BE2C (cell line): ENCODE data around the gene DHRS7B. TPM values are rescaled to one million over a fixed set of nuclear protein-coding genes. Genes with fewer than 3 reads are reported as not detected.
"Not testable (repeated sequence)": the region's sequence is repeated elsewhere in the genome, so short reads cannot be mapped to it uniquely, and the experiment has no call there.

ENCODE experiments used
- DNase-seq: peaks from one replicate; pipeline ENCODE4 v3.0.0-alpha.2; 2020
- H3K27me3 ChIP-seq: fragments of 250-450 bp; sonication (Bioruptor Pico); 2 replicates; pipeline ENCODE4 v1.5.1; 2020; ENCODE audit warnings: mild to moderate bottlenecking
- H3K36me3 ChIP-seq: fragments of 250-450 bp; sonication (Bioruptor Pico); 2 replicates; pipeline ENCODE4 v1.5.1; 2020; ENCODE audit warnings: mild to moderate bottlenecking
- H3K4me1 ChIP-seq: fragments of 250-450 bp; sonication (Bioruptor Pico); 2 replicates; pipeline ENCODE4 v1.5.1; 2020
- H3K4me3 ChIP-seq: 2 replicates; pipeline ENCODE4 v1.5.1; 2011; ENCODE audit warnings: low read depth, low read length
- H3K9me3 ChIP-seq: fragments of 250-450 bp; sonication (Bioruptor Pico); 2 replicates; pipeline ENCODE4 v1.5.1; 2020
- polyA plus RNA-seq: library from polyadenylated mRNA; unstranded; fragments of >200 nt; gene quantifications from one replicate; pipeline ENCODE4 v1.2.1, GENCODE V29; 2012; ENCODE audit warnings: low read depth, missing spikeins; ENCODE audit not compliant: insufficient read length, insufficient read depth
- TF ChIP-seq, protein P1 (sequence below): IDR thresholded peaks from 2 replicates; pipeline ENCODE4 v1.5.1; 2012; ENCODE audit warnings: mild to moderate bottlenecking, low read depth, low read length

DHRS7B gene, protein sequence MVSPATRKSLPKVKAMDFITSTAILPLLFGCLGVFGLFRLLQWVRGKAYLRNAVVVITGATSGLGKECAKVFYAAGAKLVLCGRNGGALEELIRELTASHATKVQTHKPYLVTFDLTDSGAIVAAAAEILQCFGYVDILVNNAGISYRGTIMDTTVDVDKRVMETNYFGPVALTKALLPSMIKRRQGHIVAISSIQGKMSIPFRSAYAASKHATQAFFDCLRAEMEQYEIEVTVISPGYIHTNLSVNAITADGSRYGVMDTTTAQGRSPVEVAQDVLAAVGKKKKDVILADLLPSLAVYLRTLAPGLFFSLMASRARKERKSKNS
- 11.5 TPM for polyA plus RNA-seq

DNA sequence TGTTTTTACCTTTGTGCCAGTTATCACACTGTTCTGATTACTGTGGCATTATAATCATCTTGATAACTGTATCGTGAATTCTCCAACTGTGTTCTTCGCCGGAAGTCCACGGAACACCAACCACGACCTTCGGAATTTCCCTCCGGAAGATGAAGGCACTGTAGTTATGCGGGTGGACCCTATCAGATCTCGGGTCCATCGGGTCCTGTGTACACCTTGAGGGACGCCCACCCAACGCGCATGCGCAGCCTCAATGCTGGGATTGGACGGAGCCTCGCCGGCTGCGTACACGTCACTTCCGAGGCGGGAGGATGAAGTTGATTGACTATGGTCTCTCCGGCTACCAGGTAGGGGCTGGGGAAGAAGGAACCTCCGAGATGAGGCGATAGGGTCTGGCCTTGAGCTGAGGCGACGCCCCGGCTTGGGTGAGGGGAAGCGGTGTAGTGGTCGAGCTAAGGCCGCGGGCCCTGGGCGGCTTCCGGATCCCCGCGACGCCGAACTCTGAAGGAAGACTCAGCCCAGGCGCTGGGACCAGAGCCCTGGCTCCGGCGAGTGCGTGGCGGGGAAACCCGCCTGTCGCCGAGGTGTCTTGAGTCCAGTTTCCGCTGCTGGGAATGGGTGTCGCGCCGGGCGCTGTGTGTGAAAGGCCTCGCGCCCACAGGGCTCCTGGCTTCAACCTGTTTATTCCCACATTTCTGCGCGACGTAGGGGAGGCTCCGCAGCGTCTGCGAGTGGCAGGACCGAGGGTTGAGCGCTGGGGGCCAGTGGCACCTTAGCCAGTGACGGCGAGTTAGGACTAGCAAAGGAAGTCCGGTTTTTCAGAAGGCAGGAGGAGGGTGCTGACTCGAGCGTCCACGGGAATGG is at the start of gene DHRS7B:
TSS of gene DHRS7B (plus strand) at position 320 of the 864 bp plus-strand sequence. CDS start at position 328, 8 bp downstream.
- Histone ChIP-seq H3K4me1 (no peaks in the 10 kb centered on the region), H3K36me3 (no peaks in the 10 kb centered on the region), H3K4me3 (peak within 1 kb of the TSS; percentile 76), H3K27me3 (peaks cover 3% of the 10 kb centered on the region), H3K9me3 (no peaks in the 10 kb centered on the region)
- TF ChIP-seq, protein P1, sequence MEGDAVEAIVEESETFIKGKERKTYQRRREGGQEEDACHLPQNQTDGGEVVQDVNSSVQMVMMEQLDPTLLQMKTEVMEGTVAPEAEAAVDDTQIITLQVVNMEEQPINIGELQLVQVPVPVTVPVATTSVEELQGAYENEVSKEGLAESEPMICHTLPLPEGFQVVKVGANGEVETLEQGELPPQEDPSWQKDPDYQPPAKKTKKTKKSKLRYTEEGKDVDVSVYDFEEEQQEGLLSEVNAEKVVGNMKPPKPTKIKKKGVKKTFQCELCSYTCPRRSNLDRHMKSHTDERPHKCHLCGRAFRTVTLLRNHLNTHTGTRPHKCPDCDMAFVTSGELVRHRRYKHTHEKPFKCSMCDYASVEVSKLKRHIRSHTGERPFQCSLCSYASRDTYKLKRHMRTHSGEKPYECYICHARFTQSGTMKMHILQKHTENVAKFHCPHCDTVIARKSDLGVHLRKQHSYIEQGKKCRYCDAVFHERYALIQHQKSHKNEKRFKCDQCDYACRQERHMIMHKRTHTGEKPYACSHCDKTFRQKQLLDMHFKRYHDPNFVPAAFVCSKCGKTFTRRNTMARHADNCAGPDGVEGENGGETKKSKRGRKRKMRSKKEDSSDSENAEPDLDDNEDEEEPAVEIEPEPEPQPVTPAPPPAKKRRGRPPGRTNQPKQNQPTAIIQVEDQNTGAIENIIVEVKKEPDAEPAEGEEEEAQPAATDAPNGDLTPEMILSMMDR = no peak
- peak; percentile 88 for DNase-seq

DNA sequence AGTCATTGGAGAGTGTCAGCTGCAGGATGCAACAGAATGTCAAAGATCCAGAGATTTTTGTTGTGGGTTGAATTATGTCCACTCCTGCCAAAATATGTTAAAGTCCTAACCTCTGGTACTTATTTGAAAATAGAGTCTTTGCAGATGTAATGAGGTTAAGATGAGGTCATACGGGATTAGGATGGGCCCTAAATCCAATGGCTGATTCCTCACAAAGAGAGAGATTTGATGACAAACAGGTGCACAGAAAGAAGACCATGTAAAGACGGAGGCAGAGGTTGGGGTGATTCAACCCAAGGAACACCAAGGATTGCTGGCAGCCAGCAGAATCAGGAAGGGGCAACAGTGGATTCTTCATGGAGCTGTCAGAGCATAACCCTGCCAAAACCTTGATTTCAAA is 49.5 kb upstream of the DHRS7B start:
- H3K4me1 ChIP-seq = no peaks in the 10 kb centered on the region; the same call in 1 of the 2 replicates
- no peaks in the 10 kb centered on the region for H3K9me3 ChIP-seq
- no peaks in the 10 kb centered on the region for H3K27me3 ChIP-seq
- no peak for DNase-seq
- no peak overlapping the region for H3K4me3 ChIP-seq
- no peaks in the 10 kb centered on the region for H3K36me3 ChIP-seq
- TF ChIP-seq, protein P1 = no peak

DNA sequence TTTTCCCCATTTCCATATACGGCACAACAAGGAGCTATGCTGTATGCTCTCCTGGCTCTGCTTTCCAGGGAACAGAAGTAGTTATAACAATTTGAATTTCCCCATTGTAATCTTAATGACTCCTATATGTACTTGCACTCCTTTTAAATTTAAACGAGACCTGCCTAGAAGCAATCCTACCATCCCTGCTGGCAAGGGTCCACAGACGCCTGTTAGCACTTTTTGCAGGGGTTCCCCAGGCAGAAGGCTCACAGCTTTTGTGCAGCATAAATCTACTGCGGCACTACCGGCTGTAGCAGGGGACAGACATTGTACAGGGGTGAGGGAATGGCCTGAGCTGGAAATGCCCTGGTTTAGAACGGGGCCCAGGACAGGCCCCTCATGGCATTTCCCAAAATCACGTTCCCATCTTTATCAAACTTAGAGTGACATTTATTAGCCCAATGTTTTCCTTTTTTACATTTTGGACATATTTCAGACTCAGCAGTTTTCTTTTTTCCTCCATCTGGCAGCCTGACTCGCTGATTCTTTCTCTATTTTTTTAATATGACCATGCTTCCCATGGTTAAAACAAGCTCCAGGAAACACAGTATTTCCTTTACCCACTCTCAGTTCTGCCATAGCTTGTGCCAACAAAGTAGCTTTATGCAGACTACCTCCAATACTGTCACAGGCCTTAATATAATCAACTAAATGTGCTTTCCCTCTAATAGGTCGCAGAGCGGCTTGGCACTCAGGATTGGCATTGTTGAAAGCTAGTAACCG is 48.6 kb upstream of the DHRS7B start:
- DNase-seq = no peak
- Histone ChIP-seq H3K9me3 (no peaks in the 10 kb centered on the region), H3K27me3 (no peaks in the 10 kb centered on the region), H3K36me3 (no peaks in the 10 kb centered on the region), H3K4me1 (no peaks in the 10 kb centered on the region; the same call in 1 of the 2 replicates), H3K4me3 (no peak overlapping the region)
- TF ChIP-seq, protein P1 = no peak

DNA sequence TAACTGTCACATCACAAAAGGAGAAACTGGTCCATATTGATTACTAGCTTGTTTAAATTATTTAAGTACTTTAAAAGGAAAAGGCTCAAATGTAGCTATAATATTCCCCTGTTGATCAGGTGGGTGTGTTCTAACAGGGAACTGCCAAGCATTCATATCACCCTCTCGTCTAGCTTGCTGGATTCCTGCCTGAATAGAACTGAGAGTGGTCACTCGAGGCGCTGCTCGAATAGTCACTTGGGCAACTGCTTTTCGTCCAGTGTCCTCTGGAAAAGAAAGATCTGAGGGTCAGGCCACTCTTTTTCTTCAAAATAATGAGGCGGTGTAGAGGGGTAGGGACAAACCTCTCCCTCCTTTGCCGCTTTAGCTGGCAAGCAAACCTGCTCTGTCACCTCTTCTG is 47.6 kb upstream of the DHRS7B start:
- Histone ChIP-seq H3K36me3 (no peaks in the 10 kb centered on the region), H3K4me1 (no peaks in the 10 kb centered on the region; the same call in 1 of the 2 replicates), H3K9me3 (no peaks in the 10 kb centered on the region), H3K4me3 (no peak overlapping the region), H3K27me3 (no peaks in the 10 kb centered on the region)
- no peak for DNase-seq
- TF ChIP-seq, protein P1 = no peak

DNA sequence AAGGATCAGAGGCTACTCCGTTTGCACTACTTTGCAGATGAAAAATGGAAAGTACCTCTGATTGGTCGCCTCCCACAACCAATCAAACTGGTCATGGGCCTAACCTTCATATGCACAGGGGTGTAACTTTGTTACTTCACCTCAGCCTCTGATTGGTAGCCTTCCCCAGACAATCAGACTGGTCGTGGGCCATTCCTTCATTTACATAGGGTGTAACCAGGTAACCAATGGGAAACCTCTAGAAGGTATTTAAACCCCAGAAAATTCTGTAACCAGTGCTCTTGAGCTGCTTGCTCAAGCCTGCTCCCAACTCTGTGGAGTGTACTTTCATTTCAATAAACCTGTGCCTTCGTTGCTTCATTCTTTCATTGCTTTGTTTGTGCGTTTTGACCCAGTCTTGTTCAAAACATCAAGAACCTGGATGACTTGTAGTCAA is 44.7 kb upstream of the DHRS7B start:
- Histone ChIP-seq H3K4me3 (no peak overlapping the region), H3K9me3 (no peaks in the 10 kb centered on the region), H3K36me3 (no peaks in the 10 kb centered on the region), H3K27me3 (no peaks in the 10 kb centered on the region), H3K4me1 (no peaks in the 10 kb centered on the region)
- DNase-seq = no peak
- TF ChIP-seq, protein P1 = no peak

DNA sequence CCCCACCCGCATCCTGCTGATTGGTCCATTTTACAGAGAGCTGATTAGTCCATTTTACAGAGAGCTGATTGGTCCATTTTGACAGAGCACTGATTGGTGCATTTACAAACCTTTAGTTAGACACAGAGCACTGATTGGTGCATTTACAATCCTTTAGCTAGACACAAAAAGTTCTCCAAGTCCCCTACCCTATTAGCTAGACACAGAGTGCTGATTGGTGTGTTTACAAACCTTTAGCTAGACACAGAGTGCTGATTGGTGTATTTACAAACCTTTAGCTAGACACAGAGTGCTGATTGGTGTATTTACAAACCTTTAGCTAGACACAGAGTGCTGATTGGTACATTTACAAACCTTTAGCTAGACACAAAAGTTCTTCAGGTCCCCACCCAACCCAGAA is 41.5 kb upstream of the DHRS7B start:
- not testable (repeated sequence) for H3K36me3 ChIP-seq, H3K27me3 ChIP-seq, H3K4me1 ChIP-seq, H3K4me3 ChIP-seq, DNase-seq, H3K9me3 ChIP-seq
